Stimulated activated CD8-positive, alpha-beta memory T cell treated with anti-CD3 and anti-CD28 coated beads, Interleukin-15, amount 100 ng/mL, for 1 hour (primary cell): ENCODE data around the gene MKNK2.
A peak's percentile ranks its signal among the peaks of the same experiment; 100 is the strongest.
"Not testable (repeated sequence)": the region's sequence is repeated elsewhere in the genome, so short reads cannot be mapped to it uniquely, and the experiment has no call there.

Experiments
- DNase-seq: peaks from one replicate; pipeline ENCODE4 v3.0.0-alpha.2; 2020; ENCODE audit warnings: low read depth

MKNK2 gene

DNA sequence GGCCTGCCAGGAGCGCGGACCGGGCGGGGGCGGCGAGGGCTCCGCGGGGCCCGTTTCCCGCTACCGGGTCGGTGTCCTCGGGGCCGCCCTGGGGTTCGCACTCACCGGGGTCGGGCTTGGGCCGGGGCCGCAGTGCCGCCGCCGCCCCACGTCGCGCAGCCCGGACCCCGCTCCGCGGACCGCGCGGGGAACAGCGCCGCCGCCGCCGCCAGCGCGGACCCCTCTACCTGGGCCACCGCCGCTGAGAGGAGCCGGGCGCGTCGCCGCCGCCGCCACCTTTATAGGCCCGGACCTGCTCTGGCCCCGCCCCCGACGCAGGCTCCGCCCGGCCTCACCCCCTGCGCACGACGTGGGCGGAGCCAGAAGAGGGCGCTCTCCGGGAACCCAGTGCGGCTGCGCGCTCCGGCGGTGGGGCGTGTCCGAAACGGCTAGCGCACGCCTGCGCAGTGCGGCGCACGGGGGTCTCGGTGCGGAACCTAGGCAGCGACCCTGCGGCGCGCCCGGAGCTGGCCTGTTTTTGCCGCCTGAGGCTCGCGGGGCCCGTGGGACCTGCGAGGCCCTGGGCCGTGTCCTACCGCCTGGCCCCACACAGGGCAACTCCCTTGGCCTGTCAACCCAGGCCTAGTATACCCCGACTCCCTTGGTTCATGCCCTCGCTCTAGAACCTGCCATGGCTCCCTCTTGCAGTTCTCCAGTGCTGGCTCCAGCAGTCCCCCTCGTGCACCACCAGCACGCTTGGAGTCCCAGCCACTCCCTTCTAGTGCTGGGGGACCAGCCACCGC lies at the start of gene MKNK2:
MKNK2 (minus strand) TSS at position 254 of the 782 bp plus-strand sequence. CDS start 393 bp downstream, outside the sequence.
- DNase-seq = peak; percentile 92

- no peak for DNase-seq
These were observed 49.6 kb upstream of the MKNK2 start for GRCh38 chr19:2100719-2101061.

- no peak for DNase-seq
These were observed 49.1 kb upstream of the MKNK2 start for GRCh38 chr19:2099937-2100718.

GRCh38 chr19:2099054-2099501 lies 48.0 kb upstream of the MKNK2 start:
- DNase-seq = no peak

DNA sequence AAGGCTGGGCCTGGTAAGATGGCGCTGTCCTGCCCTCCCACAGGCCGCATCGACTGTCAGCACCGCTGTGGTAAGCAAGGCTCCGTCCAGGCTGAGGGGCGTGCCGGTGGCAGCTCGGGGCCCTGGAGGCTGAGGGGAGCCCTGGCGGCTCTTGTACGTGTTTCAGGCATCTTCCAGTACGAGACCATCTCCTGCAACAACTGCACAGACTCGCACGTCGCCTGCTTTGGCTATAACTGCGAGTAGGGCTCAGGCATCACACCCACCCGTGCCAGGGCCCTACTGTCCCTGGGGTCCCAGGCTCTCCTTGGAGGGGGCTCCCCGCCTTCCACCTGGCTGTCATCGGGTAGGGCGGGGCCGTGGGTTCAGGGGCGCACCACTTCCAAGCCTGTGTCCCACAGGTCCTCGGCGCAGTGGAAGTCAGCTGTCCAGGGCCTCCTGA lies 46.9 kb upstream of the MKNK2 start:
- no peak for DNase-seq

GRCh38 chr19:2097203-2097885 lies 46.3 kb upstream of the MKNK2 start:
- no peak for DNase-seq

DNA sequence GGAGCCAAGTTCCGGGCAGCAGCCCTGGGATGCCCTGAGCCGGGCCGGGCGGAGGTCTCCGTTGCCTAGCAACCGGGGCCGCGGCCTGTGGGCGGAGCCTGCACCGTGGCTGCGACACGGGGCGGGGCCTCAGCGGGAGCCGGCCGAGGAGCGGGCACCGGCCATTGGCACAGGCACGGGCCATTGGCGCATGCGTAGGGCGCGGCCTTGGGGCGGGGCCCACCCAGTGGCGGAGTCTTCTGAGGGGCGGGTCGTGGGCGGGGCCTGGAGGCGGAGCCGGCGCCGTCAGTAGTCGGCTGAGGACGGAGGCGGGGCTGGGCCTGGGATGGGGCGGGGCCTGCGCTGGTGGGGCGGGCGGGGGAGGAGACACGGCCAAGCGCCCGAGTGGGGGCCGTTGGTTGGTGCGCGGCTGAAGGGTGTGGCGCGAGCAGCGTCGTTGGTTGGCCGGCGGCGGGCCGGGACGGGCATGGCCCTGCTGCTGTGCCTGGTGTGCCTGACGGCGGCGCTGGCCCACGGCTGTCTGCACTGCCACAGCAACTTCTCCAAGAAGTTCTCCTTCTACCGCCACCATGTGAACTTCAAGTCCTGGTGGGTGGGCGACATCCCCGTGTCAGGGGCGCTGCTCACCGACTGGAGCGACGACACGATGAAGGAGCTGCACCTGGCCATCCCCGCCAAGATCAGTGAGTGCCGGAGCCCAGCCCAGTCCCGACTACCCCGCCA lies 45.6 kb upstream of the MKNK2 start, which contains the start of gene IZUMO4:
IZUMO4 (plus strand) TSS at position 436 of the 723 bp plus-strand sequence; CDS start at position 467, 31 bp downstream.
- peak; percentile 100 for DNase-seq

DNA sequence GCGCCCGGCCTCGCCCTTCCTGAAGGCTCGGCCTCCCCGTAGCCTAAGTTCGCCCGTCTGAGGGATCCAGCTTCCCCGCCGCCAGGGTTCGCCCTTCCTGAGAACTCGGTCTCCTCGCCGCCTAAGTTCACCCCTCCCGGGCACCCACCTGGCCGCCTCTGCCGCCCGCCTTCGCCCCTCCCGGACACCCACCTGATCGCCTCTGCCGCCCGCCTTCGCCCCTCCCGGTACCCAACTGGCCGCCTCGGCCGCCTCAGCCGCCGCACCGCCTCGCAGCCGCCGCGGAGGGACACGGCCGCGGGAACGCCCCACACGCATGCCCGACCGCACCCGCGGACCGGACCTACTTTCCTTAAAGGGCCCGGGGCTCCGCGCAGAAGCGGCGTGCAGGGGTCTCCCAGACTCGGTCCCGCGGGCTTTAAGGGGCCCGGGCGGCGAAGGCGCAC lies 45.0 kb upstream of the MKNK2 start, which contains the start of gene MOB3A:
MOB3A (minus strand) TSS at position 293 of the 446 bp plus-strand sequence. CDS start 17,766 bp downstream, outside the sequence.
- DNase-seq = peak; percentile 62

DNA sequence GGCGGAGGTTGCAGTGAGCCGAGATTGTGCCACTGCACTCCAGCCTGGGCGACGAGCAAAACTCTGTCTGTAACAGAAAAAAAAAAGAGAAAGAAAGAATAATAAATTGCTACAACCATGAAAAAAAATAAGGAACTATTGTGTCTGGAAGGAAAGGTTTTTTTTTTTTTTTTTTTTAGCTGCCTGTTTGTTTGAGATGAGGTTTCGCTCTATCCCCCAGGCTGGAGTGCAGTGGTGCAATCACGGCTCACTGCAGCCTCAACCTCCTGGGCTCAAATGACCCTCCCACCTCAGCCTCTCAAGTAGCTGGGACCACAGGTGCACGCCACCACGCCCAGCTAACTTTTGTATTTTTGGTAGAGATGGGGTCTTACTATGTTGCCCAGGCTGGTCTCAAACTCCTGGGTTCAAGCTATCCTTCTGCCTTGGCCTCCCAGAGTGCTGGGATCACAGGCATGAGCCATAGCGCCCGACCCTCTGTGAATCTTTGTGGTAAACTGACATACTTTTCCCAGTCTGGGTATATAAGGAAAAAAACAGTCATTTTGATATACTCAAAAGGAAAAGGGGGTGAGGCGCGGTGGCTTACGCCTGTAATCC lies 41.0 kb upstream of the MKNK2 start:
- not testable (repeated sequence) for DNase-seq

DNA sequence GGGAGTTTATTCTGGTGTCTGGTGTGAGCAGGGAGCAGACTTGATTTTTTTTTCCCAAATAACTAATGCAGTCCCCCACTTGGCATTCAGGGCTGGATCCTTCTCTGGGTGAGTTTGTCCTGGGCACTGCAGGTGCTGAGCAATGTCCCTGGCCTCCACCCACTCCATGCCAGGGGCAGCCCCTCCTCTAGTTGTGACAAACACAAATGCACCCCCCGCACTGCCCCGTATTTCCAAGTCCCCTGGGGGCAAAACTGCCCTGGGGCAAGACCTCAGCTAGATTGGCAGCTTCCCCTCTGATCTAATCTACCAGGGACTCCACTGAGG lies 38.6 kb upstream of the MKNK2 start:
- no peak for DNase-seq

DNA sequence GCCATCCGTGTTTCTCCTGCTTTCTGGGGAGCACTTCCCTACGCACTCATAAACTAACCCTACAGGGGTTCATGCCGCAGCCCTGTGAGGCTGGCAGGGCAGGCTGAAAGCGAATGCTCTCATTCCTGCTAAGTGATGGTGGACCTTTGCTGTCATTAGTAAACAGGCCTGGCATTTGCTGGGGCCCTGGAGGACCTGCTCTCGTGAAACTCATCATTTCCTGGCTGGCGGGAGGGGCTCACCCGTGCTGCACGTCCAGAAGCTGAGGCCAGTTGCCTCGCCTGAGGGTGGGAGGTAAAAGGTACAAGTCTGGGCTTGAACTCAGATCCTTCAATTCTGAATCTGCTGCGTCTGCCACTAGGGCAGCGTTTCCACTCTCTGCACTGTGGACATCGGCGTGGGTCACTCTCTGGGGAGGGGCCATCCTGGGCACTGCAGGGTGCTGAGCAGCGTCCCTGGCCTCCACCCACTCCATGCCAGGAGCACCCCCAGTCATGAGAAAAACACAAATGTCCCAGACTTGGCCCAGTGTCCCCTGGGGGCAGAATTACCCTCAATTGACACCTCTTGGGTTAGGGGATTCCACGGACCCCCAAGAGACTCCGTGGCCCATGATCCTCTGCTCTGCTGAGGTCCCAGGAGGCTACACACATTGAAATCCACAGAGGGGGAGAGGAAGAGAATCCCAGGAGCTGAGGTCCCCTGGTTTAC lies 38.1 kb upstream of the MKNK2 start:
- no peak for DNase-seq

- DNase-seq = no peak
These were observed 36.6 kb upstream of the MKNK2 start for GRCh38 chr19:2087621-2088100.

- DNase-seq = not testable (repeated sequence)
These were observed 35.9 kb upstream of the MKNK2 start for GRCh38 chr19:2086695-2087620.

- peak; percentile 87 for DNase-seq
These were observed 34.1 kb upstream of the MKNK2 start for GRCh38 chr19:2084993-2085720.

DNA sequence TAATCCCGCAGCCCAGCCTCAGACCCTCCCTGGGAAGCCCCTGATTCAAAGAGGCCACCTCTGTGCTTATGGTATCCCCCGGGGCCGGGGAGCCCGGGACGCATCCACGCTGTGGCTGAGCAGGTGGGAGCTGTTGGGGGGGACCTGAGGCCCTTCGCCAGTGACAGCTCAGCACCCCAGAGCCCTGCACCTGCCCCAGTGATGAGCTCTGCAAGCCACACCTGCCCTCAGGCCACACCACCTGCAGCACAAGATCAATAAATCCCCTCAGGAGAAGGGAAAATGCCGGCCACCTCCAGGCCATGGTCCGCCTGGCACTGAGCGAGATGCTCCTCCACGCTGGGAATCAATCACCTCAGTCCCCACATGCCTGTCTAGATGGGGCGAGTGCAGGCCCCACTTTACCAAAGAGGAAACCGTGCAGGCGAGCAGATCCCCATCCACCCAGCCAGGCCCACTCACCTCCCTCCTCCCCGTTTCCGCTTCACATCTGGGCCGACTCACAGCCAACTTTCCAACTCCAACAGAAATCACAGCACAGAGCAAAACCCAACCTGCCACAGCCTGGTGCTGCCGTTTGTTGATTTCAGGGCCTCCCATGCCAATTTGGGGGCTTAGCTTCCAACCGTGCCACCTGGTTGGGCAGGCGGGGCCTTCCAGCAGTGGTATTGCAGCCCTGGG lies 32.3 kb upstream of the MKNK2 start:
- DNase-seq = peak; percentile 48

DNA sequence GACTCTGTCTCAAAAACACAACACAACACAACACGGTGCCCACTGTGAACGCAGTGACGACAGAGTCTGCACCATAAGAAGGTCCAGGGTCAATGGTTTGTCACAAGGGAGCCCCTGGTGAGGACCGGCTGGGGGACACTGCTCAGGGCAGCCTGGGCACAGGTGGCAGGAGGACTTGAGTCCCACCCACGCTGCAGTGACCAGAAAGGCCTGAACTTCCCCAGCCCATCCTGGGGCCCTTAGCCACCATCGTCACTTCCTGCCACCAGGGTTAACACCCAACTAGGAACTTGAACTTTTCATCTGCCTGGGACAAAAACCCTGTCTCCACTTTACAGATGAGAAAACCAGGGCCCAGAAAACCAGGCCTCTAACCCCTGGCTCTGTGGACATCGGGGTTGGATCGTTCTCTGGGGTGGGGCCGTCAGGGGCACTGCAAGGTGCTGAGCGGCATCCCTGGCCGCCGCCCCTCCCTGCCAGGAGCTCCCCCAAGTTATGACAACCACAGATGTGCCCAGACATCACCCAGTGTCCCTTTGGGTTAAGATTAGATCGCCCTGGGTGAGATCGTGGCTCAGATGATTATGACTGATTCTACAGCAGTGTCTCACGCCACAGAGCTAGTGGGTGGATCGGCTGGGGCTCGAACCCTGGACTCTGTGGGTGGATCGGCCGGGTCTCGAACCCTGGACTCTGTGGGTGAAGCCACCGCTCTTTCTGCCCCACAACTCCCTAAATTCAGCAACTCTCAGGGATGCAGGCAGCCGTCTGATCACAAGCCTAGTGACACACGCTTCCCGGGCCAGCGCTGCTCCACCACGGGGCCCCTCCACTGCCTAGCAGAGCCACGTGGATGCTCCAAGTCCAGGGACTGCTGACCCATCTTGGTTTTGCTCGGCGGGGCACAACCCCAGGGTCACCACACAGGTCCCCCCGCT lies 31.1 kb upstream of the MKNK2 start:
- no peak for DNase-seq
